Left lung (tissue), 8 donors: ENCODE measurements around the gene RECQL5. TPM values are rescaled to one million over a fixed set of nuclear protein-coding genes. Genes with fewer than 3 reads are reported as not detected.

Experiments used
- polyA plus RNA-seq, 6 donors: library from polyadenylated mRNA; unstranded; fragments of 120-200 nt; gene quantifications; one replicate each; pipeline ENCODE4 v1.2.1, GENCODE V29; 2013; ENCODE audit not compliant: insufficient read length in 6 of 6
- total RNA-seq, 2 donors: library from RNA; stranded (reverse); fragmentation: NEBNext Ultra II Directional; extraction: Animal tissue kit (Norgen Biotek cat#: 25700); gene quantifications; one replicate each; pipeline ENCODE4 v1.2.1, GENCODE V29; 2021
- donor health status: DM: no; HTN: yes; CAD: no.
- donor health status: DM: no; HTN: no; CAD: no.

RECQL5 gene
- total and polyA plus RNA-seq, 8 donors, result 28.5 to 43.0 (median 34.5) TPM

Other genes starting within 250 kb of the RECQL5 start
- 10 to 100 TPM; 68.4 to 74.3 TPM for gene TMEM94, start 210.5 kb downstream of the RECQL5 start, total RNA-seq
- gene TMEM94, start 210.5 kb downstream of the RECQL5 start, polyA plus RNA-seq, result 10 to 100 TPM; 68.5 to 91.7 (median 83.1) TPM
- gene CASKIN2, start 151.6 kb downstream of the RECQL5 start, total RNA-seq, result 10 to 100 TPM; 43.8 to 74.4 TPM
- gene CASKIN2, start 151.6 kb downstream of the RECQL5 start, polyA plus RNA-seq, result 10 to 100 TPM; 17.9 to 31.3 (median 26.0) TPM
- 10 to 100 TPM; 15.8 to 22.9 TPM for gene TSEN54, start 150.6 kb downstream of the RECQL5 start, total RNA-seq
- gene TSEN54, start 150.6 kb downstream of the RECQL5 start, polyA plus RNA-seq, result 10 to 100 TPM; 38.4 to 54.0 (median 41.9) TPM
- 100 to 1,000 TPM; 161 to 173 TPM for gene LLGL2, start 141.5 kb downstream of the RECQL5 start, total RNA-seq
- gene LLGL2, start 141.5 kb downstream of the RECQL5 start, polyA plus RNA-seq, result 10 to 100 TPM; 38.0 to 66.0 (median 48.1) TPM
- 100 to 1,000 TPM; 125 to 127 TPM for gene MYO15B, start 79.4 kb downstream of the RECQL5 start, total RNA-seq
- gene MYO15B, start 79.4 kb downstream of the RECQL5 start, polyA plus RNA-seq, result 100 to 1,000 TPM; 163 to 350 (median 238) TPM
- gene SMIM5, start 33.7 kb downstream of the RECQL5 start, total RNA-seq, result 1 to 10 TPM; 1.0 to 1.7 TPM
- gene SMIM5, start 33.7 kb downstream of the RECQL5 start, polyA plus RNA-seq, result 1 to 10 TPM; 1.7 to 3.4 (median 2.4) TPM
- gene SAP30BP, start 184 bp upstream of the RECQL5 start, total RNA-seq, result 10 to 100 TPM; 58.9 to 80.8 TPM
- gene SAP30BP, start 184 bp upstream of the RECQL5 start, polyA plus RNA-seq, result 100 to 1,000 TPM in 5 of 6 donors, 10 to 100 TPM in 1; 97.7 to 111 (median 102) TPM
- 10 to 100 TPM; 44.1 to 54.8 TPM for gene ITGB4, start 54.3 kb upstream of the RECQL5 start, total RNA-seq
- gene ITGB4, start 54.3 kb upstream of the RECQL5 start, polyA plus RNA-seq, result 10 to 100 TPM in 1 of 6 donors, 1 to 10 TPM in 5; 4.6 to 12.2 (median 8.9) TPM
- 10 to 100 TPM; 38.1 to 39.6 TPM for gene GALK1, start 98.0 kb upstream of the RECQL5 start, total RNA-seq
- 10 to 100 TPM; 10.3 to 19.2 (median 15.0) TPM for gene GALK1, start 98.0 kb upstream of the RECQL5 start, polyA plus RNA-seq
- gene UNK, start 117.7 kb upstream of the RECQL5 start, total RNA-seq, result 10 to 100 TPM; 19.8 to 24.6 TPM
- 10 to 100 TPM; 48.4 to 54.6 (median 50.6) TPM for gene UNK, start 117.7 kb upstream of the RECQL5 start, polyA plus RNA-seq
- gene UNC13D, start 177.2 kb upstream of the RECQL5 start, total RNA-seq, result 10 to 100 TPM; 60.5 to 91.4 TPM
- gene UNC13D, start 177.2 kb upstream of the RECQL5 start, polyA plus RNA-seq, result 10 to 100 TPM; 24.9 to 49.5 (median 36.6) TPM
- 100 to 1,000 TPM; 119 to 132 TPM for gene WBP2, start 188.2 kb upstream of the RECQL5 start, total RNA-seq
- gene WBP2, start 188.2 kb upstream of the RECQL5 start, polyA plus RNA-seq, result 10 to 100 TPM; 64.1 to 78.0 (median 73.6) TPM
- gene TRIM47, start 211.4 kb upstream of the RECQL5 start, total RNA-seq, result 10 to 100 TPM; 43.0 to 63.8 TPM
- 10 to 100 TPM; 13.4 to 26.9 (median 20.3) TPM for gene TRIM47, start 211.4 kb upstream of the RECQL5 start, polyA plus RNA-seq
- gene TRIM65, start 229.8 kb upstream of the RECQL5 start, total RNA-seq, result 10 to 100 TPM; 26.3 to 35.1 TPM
- 10 to 100 TPM; 15.8 to 30.9 (median 19.1) TPM for gene TRIM65, start 229.8 kb upstream of the RECQL5 start, polyA plus RNA-seq
- gene MRPL38, start 237.7 kb upstream of the RECQL5 start, total RNA-seq, result 10 to 100 TPM; 80.5 to 81.8 TPM
- gene MRPL38, start 237.7 kb upstream of the RECQL5 start, polyA plus RNA-seq, result 10 to 100 TPM; 61.1 to 86.4 (median 71.7) TPM